Endometrium (tissue), 2 donors: ENCODE results near the gene STRIP1.

Experiments
- FAIRE-seq: peaks from 2 replicates; lab custom pipeline; 2012; peaks lifted over from hg19 to GRCh38; lab: Jason Lieb, UNC
- donor health status: control.
- donor health status: control.

STRIP1 gene, protein sequence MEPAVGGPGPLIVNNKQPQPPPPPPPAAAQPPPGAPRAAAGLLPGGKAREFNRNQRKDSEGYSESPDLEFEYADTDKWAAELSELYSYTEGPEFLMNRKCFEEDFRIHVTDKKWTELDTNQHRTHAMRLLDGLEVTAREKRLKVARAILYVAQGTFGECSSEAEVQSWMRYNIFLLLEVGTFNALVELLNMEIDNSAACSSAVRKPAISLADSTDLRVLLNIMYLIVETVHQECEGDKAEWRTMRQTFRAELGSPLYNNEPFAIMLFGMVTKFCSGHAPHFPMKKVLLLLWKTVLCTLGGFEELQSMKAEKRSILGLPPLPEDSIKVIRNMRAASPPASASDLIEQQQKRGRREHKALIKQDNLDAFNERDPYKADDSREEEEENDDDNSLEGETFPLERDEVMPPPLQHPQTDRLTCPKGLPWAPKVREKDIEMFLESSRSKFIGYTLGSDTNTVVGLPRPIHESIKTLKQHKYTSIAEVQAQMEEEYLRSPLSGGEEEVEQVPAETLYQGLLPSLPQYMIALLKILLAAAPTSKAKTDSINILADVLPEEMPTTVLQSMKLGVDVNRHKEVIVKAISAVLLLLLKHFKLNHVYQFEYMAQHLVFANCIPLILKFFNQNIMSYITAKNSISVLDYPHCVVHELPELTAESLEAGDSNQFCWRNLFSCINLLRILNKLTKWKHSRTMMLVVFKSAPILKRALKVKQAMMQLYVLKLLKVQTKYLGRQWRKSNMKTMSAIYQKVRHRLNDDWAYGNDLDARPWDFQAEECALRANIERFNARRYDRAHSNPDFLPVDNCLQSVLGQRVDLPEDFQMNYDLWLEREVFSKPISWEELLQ

DNA sequence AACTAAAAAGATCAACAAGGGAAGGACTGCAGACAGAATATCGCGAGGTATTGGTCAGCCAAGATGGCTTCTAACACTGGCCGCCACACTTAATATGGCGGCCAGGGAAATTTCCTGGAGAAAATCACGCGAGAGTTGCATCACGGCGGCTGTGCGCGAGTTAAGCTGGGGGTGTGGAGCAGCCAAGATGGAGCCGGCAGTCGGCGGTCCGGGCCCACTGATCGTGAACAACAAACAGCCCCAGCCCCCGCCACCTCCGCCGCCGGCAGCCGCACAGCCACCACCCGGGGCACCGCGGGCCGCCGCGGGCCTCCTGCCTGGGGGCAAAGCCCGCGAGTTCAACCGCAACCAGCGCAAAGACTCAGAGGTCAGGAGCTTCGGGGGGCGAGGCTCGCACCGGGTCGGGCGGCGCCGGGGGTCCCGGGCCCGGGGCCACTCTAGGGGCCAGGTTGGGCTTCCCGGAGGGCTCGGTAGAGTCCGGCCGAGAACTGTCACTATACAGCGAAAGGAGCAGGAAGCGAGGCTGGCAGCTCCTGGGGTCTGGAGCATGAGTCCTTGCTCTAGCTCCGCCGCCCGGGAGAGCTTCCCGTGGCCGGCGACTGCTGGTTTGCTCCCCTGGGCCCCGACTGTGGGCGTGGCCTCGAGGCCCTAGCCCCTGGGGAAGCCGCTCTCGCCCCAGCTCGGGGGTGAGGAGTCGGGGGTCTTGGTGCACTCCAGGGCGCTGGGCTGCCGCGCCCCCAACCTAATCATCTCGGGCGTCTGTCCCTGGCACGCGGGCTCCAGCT lies at the start of gene STRIP1:
Gene STRIP1 (plus strand): TSS at position 174 of the 785 bp plus-strand sequence. CDS start 14 bp downstream, at position 188.
- FAIRE-seq = peak; percentile 94

DNA sequence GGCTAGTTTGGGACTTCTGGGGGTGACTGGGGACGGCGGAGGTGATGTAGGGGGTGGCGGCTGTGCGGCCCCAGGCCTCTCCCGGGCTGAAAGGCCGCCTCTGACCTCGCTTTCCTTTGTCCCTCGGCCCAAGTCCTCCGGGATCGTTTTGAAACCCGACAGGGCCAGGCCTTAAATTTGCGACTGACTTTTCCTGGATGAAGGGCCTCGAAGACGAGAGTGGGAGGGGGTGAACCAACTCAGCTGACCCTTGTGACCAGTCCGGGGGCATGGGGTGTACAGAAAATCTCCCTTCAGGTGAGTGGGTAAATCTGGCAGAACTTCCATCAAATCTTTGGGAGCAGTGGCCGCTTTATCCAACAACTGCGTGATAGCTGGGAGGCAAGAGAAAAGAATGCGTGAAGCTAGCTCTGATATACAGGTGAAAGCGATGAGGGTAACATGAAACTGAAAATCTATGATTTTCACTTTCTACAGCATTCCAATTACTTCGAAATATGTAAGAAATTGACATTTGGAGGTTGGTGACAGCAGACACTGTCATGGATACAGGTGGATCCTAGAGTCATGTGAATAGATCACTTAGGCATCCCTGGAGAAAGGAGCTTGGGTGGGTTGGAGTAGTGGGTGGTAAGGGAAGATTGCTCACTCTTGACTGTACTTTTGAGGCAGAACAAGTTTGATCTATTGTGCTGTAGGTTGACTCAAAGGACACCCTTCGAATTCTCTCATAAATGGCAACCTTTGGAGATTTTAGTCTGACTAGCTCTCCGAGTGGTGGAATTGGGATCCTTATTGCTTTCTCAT lies 49.0 kb upstream of the STRIP1 start:
- FAIRE-seq = no peak

- FAIRE-seq = no peak
Measured at GRCh38 chr1:109986054-109986444, 48.4 kb upstream of the STRIP1 start.

DNA sequence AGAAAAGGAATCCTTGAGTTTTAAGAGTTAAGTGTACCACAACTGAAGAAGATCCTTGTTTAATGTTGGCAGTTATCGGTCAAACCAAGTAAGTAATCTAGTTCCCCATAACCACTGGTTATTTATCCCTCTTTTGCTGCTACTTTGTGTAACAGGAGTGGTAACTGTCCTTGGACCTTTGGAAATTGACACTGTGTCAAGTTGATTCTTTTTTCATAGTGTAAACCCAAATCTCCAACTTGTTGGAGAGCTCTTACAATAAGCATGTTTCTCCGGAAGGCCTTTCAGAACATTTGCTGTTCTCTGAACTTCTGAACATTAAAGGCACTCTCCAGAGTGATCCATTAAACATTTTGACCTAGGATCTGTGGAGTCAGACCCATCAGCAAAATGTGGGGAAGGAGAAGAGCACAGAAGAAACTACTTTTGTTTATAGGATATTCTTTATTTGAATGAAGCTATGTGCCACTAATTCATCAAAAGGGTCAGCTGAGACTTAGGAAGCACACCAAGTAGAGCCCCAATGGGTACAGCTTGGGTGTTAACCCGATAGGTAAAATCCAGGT lies 46.0 kb upstream of the STRIP1 start:
- no peak for FAIRE-seq

GRCh38 chr1:109989506-109990301 lies 44.7 kb upstream of the STRIP1 start:
- FAIRE-seq = no peak

DNA sequence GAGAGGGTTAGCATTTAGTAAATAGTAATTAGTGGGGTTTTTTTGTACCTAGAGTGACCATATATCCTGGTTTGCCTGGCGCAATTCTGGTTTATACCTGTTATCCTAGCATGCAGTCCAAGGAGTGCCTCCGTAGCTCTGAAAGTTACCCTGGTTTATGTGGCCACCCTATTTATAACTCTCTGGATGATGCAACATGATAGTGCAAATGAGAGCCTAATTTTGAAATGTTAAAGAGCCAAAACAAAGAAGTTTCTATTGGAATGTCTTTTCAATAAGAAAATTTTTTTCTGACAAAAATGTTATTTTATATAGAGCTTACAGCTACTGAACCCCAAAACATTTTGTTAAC lies 44.1 kb upstream of the STRIP1 start:
- no peak for FAIRE-seq

DNA sequence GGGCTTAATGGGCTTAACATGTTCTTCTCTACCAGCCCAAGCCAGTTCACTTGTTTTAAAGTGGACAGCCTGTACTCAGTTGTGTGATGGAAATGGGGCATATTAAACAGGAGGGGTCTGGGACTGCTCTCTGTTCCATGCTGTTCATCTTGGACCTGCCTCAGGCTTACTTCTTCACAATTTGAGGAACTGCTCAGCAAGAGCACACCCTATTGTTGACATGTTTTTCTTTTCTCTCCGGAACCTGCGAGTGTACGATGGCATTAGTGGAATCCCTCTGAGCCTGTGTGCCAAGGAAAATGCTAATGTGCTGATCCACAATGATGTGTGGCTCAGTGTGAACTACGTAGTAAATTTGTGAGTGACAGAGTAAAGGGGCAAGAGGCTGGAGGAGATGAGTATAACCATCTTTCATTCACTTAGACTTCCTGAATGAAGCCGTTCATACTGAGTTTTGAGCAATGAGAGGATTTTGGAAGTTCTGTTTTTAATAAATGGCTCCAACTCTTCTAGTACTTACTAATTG lies 43.0 kb upstream of the STRIP1 start:
- no peak for FAIRE-seq

DNA sequence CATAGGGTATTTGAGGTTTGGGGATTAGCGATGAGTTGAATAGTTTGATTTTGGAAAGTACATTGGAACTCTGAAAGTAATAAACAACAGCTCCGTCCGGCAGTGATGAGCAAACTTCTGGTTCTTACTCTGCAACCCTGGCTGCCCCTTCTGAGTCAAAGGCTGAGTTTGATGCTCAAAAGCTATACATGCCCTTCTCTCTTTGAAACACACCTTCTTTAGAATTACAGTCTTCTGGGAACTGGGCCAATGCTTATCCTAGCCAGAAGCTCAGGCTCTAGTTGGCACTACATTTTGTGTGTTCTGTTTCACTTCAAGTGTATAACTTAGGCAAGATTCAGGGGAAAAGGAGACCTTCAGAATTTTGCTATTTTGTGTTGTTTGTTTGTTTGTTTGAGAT lies 40.5 kb upstream of the STRIP1 start:
- FAIRE-seq = no peak

DNA sequence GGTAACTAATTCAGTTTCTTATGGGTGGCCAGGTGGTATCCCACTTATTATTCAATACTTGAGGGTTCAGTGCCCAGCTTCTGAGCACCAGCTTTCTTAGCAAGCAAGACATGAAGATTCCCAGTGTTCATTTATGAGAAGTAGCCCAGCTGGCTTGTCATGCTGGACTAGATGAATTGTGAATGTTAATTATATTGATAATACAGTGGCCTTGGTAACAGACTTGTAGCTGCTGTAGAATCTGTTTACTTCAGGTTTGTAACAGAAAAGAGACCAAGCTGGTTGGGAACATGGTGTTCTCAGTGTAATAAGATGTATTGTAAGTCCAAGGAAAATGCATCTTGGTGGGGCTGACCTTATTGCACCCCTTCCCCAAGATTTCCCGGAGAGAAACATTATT lies 39.8 kb upstream of the STRIP1 start:
- no peak for FAIRE-seq

DNA sequence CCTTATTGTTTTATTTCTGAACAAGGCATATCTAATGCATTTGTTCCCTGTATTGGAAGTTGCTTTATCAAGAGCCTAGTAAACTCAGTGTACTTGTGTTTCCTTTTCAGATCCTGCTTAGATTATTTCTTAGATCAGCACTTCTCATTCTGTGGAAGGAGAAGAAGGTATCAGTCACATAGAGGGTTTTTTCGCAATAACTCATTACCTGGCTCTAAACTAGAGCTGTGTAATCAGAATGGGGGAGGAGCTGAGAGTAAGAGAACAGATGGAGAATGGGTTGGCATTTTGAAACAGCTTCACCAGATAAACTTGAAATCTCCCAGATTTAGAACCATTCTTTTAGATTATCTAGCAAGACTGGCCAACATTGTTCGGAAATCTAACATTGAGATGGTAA lies 38.9 kb upstream of the STRIP1 start:
- no peak for FAIRE-seq

DNA sequence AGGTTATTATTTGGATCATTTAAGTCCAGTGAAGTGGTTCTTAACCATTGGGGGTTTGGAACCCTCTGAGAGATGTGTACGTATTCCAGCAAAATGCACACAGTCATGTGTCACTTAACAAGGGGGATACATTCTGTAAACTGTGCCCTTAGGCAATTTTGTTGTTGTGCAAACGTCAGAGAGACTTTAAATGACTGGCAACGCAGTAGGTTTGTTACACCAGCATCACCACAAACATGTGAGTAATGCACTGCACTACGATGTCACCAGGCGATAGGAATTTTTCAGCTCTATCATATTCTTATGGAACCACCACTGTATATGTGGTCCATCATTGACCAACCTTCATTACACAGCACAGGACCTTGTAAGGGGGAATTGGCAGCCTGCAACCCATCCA lies 37.9 kb upstream of the STRIP1 start:
- no peak for FAIRE-seq

GRCh38 chr1:109997204-109997866 lies 37.1 kb upstream of the STRIP1 start:
- FAIRE-seq = no peak

GRCh38 chr1:109997867-109998229 lies 36.6 kb upstream of the STRIP1 start:
- FAIRE-seq = no peak

- no peak for FAIRE-seq
Measured at GRCh38 chr1:110002695-110003094, 31.7 kb upstream of the STRIP1 start.

GRCh38 chr1:110003747-110004428 lies 30.5 kb upstream of the STRIP1 start:
- FAIRE-seq = no peak

DNA sequence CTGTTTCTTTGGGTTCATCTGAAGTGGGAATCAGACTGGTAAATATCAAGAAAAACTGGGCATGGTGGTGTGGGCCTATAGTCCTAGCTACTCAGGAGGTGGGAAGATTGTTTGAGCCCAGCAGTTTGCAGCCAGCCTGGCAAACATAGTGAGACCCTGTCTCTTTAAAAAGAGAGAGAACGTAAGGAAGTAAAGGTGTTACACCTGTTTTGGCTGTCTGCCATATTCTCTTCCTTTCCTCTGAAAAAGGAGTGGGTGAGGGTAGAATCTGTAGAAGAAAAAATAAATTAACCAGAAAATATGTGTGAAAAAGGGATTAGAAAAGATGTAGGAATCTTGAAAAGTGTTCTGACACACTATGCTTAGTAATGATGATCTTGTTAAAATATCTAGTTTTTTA lies 29.8 kb upstream of the STRIP1 start:
- FAIRE-seq = no peak

- FAIRE-seq = no peak
Measured at GRCh38 chr1:110005971-110006370, 28.5 kb upstream of the STRIP1 start.

DNA sequence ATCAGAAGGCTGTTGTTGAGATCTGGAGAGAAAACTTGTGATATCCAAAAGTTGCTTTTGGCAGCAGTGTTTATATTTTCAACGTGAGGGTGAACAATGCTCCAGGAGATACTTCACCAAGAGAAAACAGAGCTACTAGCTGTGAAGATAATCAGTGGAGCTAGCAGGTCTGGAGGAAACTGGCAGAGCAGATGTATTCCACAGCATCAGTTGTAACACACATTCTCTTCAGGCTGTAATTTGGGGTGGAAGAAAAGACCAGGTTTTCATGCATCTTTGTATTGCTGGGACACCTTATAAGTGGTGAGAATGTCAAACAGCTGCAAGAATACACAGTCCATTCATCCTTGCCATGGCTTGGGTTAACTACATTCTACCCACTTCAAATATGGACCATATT lies 27.9 kb upstream of the STRIP1 start:
- FAIRE-seq = no peak
